ENCODE data around the gene CAB39L. TPM values are rescaled to one million over a fixed set of nuclear protein-coding genes. Genes with fewer than 3 reads are reported as not detected.

The CAB39L gene
- total and polyA plus RNA-seq, 2 experiments from 2014 or later, result 3.3 to 4.4 TPM

GRCh38 chr13:49319951-49320350 is 123.9 kb downstream of the CAB39L start (continued):
- no peak for TF ChIP-seq EZH2 (IDR thresholded peaks at IDR 0.05; ENCODE audit: low read depth, unreplicated experiment)
- TF ChIP-seq, protein P1, sequence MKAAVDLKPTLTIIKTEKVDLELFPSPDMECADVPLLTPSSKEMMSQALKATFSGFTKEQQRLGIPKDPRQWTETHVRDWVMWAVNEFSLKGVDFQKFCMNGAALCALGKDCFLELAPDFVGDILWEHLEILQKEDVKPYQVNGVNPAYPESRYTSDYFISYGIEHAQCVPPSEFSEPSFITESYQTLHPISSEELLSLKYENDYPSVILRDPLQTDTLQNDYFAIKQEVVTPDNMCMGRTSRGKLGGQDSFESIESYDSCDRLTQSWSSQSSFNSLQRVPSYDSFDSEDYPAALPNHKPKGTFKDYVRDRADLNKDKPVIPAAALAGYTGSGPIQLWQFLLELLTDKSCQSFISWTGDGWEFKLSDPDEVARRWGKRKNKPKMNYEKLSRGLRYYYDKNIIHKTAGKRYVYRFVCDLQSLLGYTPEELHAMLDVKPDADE (IDR thresholded peaks at IDR 0.05), result no peak

DNA sequence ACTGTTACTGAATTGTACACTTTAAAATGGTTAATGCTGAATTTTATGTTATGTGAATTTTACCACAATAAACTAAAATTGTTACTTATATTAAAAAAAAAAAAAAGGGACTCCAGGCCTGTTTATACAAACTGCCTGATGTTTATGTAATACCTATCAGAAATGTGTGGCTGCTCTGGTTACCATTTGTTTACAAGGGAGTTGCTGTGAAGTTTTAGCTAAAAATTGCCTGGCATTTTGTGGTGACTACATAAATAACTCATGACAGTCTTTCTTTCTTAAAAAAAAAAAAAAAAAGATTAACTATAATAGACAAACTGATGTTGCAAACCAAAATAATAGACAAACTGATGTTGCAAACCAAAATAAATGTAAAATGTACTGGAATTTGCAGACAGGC is 124.3 kb downstream of the CAB39L start:
- Histone ChIP-seq H3K36me3 (ENCODE audit: insufficient read depth) (no peaks in the 10 kb centered on the region), H2AFZ (no peak overlapping the region), H4K20me1 (replicated peaks; ENCODE audit: insufficient read depth) (no peaks in the 10 kb centered on the region), H3K9me2 (ENCODE audit: insufficient read depth) (no peaks in the 10 kb centered on the region), H3K27me3 (ENCODE audit: insufficient read depth) (no peaks in the 10 kb centered on the region), H3K4me1 (ENCODE audit: insufficient read depth) (no peaks in the 10 kb centered on the region), H3K27ac (ENCODE audit: low read depth) (no peak overlapping the region), H3K4me2 (no peak overlapping the region), H3K79me2 (replicated peaks; ENCODE audit: insufficient read depth) (no peaks in the 10 kb centered on the region), H3K4me3 (no peak overlapping the region), H3F3A (replicated peaks; ENCODE audit: low read depth) (no peaks in the 10 kb centered on the region)
- no peaks in the 10 kb centered on the region for H3K4me1 Mint-ChIP-seq
- no peak overlapping the region for H3K4me3 Mint-ChIP-seq
- no peak for TF ChIP-seq NANOG (IDR thresholded peaks at IDR 0.05; ENCODE audit: borderline replicate concordance)
- no peak for TF ChIP-seq ZNF462 (CRISPR knock-in tag; IDR thresholded peaks at IDR 0.05)
- TF ChIP-seq ZNF331 (CRISPR knock-in tag; IDR thresholded peaks at IDR 0.05; ENCODE audit: low read depth), result no peak
- no peak for TF ChIP-seq ZNF114 (CRISPR knock-in tag; IDR thresholded peaks at IDR 0.05)
- no peak for TF ChIP-seq EZH2 (IDR thresholded peaks at IDR 0.05; ENCODE audit: low read depth, unreplicated experiment)
- TF ChIP-seq, protein P2, sequence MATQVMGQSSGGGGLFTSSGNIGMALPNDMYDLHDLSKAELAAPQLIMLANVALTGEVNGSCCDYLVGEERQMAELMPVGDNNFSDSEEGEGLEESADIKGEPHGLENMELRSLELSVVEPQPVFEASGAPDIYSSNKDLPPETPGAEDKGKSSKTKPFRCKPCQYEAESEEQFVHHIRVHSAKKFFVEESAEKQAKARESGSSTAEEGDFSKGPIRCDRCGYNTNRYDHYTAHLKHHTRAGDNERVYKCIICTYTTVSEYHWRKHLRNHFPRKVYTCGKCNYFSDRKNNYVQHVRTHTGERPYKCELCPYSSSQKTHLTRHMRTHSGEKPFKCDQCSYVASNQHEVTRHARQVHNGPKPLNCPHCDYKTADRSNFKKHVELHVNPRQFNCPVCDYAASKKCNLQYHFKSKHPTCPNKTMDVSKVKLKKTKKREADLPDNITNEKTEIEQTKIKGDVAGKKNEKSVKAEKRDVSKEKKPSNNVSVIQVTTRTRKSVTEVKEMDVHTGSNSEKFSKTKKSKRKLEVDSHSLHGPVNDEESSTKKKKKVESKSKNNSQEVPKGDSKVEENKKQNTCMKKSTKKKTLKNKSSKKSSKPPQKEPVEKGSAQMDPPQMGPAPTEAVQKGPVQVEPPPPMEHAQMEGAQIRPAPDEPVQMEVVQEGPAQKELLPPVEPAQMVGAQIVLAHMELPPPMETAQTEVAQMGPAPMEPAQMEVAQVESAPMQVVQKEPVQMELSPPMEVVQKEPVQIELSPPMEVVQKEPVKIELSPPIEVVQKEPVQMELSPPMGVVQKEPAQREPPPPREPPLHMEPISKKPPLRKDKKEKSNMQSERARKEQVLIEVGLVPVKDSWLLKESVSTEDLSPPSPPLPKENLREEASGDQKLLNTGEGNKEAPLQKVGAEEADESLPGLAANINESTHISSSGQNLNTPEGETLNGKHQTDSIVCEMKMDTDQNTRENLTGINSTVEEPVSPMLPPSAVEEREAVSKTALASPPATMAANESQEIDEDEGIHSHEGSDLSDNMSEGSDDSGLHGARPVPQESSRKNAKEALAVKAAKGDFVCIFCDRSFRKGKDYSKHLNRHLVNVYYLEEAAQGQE (IDR thresholded peaks at IDR 0.05; ENCODE audit: unreplicated experiment), result no peak
- TF ChIP-seq CREB1 (CRISPR knock-in tag; IDR thresholded peaks at IDR 0.05; ENCODE audit: low read depth), result no peak
- no peak for TF ChIP-seq JUNB (IDR thresholded peaks at IDR 0.05; ENCODE audit: unreplicated experiment)
- TF ChIP-seq, protein P3, sequence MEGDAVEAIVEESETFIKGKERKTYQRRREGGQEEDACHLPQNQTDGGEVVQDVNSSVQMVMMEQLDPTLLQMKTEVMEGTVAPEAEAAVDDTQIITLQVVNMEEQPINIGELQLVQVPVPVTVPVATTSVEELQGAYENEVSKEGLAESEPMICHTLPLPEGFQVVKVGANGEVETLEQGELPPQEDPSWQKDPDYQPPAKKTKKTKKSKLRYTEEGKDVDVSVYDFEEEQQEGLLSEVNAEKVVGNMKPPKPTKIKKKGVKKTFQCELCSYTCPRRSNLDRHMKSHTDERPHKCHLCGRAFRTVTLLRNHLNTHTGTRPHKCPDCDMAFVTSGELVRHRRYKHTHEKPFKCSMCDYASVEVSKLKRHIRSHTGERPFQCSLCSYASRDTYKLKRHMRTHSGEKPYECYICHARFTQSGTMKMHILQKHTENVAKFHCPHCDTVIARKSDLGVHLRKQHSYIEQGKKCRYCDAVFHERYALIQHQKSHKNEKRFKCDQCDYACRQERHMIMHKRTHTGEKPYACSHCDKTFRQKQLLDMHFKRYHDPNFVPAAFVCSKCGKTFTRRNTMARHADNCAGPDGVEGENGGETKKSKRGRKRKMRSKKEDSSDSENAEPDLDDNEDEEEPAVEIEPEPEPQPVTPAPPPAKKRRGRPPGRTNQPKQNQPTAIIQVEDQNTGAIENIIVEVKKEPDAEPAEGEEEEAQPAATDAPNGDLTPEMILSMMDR (conservative IDR thresholded peaks at IDR 0.05; ENCODE audit: low read depth in 2 of 2), result no peak
- TF ChIP-seq POLR2AphosphoS5 (IDR thresholded peaks at IDR 0.05; ENCODE audit: low read depth), result no peak
- no peak for TF ChIP-seq EZH2phosphoT487 (IDR thresholded peaks at IDR 0.05; ENCODE audit: unreplicated experiment)
- no peak for TF ChIP-seq STAT1 (IDR thresholded peaks at IDR 0.05; ENCODE audit: unreplicated experiment)
- ATAC-seq (no peak), DNase-seq (ENCODE audit: low spot score) (no peak)
- H3K27ac Mint-ChIP-seq, result no peak overlapping the region
- no peaks in the 10 kb centered on the region for H3K36me3 Mint-ChIP-seq (ENCODE audit: low read depth)
- H3K27me3 Mint-ChIP-seq (ENCODE audit: insufficient read depth, low read depth, poor library complexity), result no peaks in the 10 kb centered on the region
- no peaks in the 10 kb centered on the region for H3K9me3 Mint-ChIP-seq

Data from GM23338 (cell line).